Epithelial cell of proximal tubule (primary cell): ENCODE measurements around the gene RPS19. TPM values are rescaled to one million over a fixed set of nuclear protein-coding genes. Genes with fewer than 3 reads are reported as not detected.

Experiments
- DNase-seq: peaks from one replicate; pipeline ENCODE4 v3.0.0-alpha.2; 2011; ENCODE audit warnings: low read depth
- H3K4me3 ChIP-seq: 2 replicates; pipeline ENCODE4 v1.5.1; 2011; ENCODE audit warnings: low read depth, mild to moderate bottlenecking, low read length
- total RNA-seq: library from RNA; depleted of rRNA; stranded (reverse); fragments of >200 nt; gene quantifications from 2 replicates; pipeline ENCODE4 v1.2.3, GENCODE V29; 2015
- TF ChIP-seq, protein P1 (sequence below): conservative IDR thresholded peaks from 2 replicates; pipeline ENCODE4 v1.5.1; 2012; ENCODE audit warnings: low read depth, mild to moderate bottlenecking, low read length

RPS19 gene
- total RNA-seq, 1 donor from 2014 or later, result 1,845 TPM

DNA sequence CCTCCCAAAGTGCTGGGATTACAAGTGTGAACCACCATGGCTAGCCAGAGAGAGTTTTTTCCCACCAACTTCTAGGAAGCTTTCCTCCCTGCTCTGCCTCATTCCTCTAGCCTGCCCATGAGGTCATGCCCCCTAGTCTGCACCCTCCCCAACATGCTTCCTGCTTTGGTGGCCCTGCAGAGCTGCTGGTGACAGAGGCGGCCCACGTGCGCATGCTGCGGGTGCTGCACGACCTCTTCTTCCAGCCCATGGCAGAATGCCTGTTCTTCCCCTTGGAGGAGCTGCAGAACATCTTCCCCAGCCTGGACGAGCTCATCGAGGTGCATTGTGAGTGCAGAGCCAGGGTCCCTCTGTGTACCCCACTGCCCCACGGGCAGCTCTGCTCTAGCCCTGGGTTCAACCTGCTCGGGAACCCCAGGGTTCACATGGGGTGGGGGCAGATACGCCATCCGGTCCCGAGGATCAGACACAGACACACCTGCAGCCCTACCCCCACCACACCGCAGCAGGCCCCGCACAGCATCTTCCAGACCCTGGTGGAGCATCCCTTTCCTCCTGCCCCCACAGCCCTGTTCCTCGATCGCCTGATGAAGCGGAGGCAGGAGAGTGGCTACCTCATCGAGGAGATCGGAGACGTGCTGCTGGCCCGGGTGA, 41.8 kb downstream of the RPS19 start:
- TF ChIP-seq, protein P1, sequence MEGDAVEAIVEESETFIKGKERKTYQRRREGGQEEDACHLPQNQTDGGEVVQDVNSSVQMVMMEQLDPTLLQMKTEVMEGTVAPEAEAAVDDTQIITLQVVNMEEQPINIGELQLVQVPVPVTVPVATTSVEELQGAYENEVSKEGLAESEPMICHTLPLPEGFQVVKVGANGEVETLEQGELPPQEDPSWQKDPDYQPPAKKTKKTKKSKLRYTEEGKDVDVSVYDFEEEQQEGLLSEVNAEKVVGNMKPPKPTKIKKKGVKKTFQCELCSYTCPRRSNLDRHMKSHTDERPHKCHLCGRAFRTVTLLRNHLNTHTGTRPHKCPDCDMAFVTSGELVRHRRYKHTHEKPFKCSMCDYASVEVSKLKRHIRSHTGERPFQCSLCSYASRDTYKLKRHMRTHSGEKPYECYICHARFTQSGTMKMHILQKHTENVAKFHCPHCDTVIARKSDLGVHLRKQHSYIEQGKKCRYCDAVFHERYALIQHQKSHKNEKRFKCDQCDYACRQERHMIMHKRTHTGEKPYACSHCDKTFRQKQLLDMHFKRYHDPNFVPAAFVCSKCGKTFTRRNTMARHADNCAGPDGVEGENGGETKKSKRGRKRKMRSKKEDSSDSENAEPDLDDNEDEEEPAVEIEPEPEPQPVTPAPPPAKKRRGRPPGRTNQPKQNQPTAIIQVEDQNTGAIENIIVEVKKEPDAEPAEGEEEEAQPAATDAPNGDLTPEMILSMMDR, result no peak
- H3K4me3 ChIP-seq, result no peak overlapping the region
- DNase-seq, result no peak

- no peak for DNase-seq
- H3K4me3 ChIP-seq, result no peak overlapping the region
- TF ChIP-seq, protein P1, result no peak
Observed at GRCh38 chr19:41902594-41902993, 42.5 kb downstream of the RPS19 start.

- TF ChIP-seq, protein P1, result no peak
- DNase-seq, result no peak
- H3K4me3 ChIP-seq, result no peak overlapping the region
Observed at GRCh38 chr19:41903193-41903953, 43.3 kb downstream of the RPS19 start.

- no peak for DNase-seq
- no peak overlapping the region for H3K4me3 ChIP-seq
- TF ChIP-seq, protein P1, result no peak
Observed at GRCh38 chr19:41904118-41904870, 44.2 kb downstream of the RPS19 start.

DNA sequence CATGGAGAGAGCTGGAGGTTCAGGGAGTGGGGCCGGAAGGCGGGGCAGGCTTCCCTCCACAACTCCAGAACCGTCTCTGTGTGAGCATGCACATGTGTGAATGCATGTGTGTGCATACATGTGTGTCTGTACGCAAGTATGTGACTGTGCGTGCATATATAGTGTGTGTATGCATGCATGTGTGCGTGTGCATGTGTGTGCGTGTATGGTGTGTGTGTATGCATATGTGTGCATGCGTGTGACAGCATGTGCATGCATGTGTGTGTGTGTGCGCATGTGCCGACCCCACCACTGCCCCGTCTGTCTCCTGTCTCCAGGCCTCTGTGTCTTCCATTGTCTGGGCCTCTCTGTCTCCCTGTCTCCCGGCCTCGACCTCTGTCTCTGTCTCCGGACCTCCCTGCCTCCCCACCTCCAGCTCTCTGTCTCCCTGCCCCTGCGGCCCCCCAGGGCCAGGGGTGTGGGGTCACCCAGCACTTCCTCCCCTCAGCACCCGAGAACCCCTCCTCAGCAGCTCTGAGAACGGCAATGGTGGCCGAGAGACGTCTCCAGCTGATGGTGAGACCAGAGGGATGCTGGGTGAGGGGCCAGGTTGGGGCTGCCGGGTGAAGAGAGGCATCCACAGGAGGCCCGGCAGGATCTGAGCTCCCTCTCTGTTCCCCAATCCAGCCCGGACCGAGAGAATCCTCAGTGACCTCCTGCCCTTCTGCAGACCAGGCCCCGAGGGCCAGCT, 45.4 kb downstream of the RPS19 start:
- TF ChIP-seq, protein P1, result no peak
- no peak for DNase-seq
- no peak overlapping the region for H3K4me3 ChIP-seq

DNA sequence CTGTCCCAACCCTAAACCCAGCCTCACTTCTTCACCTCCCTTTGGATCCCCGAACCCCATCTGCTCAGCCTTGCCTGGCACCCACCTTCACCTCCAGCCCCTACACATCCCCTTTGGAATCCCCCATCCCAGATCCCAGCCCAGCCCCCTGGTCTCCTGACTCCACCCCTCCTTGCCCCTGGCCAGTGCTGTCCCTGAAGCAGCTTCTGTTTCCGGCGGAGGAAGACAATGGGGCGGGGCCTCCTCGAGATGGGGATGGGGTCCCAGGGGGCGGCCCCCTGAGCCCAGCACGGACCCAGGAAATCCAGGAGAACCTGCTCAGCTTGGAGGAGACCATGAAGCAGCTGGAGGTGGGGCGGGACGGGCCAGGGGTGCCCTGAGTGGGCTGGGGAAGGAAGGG, 46.2 kb downstream of the RPS19 start:
- no peak overlapping the region for H3K4me3 ChIP-seq
- TF ChIP-seq, protein P1, result no peak
- DNase-seq, result no peak
